ENCODE results near the gene CYGB.
"Not testable (repeated sequence)": the region's sequence is repeated elsewhere in the genome, so short reads cannot be mapped to it uniquely, and the experiment has no call there.

CYGB gene

GRCh38 chr17:76538281-76538931 lies 897 bp upstream of the CYGB start:
- DNase-seq (ENCODE audit: low spot score) = no peak

DNA sequence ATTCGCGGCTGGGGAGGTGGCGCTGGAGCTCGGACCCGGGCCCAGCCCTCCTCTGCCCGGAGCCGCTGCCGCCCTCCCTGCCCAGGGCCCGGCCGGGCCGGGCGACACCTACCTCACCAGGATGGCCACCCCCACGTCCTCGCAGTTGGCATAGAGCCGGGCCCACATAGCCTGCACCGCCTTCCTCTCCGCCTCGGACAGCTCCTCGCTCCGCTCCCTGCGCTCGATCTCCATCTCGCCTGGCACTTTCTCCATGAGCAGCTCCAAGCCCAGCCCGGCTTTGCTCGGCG lies 276 bp downstream of the CYGB start:
- no peak for DNase-seq (ENCODE audit: low spot score)

- no peak for DNase-seq (ENCODE audit: low spot score)
These were observed 810 bp downstream of the CYGB start for GRCh38 chr17:76536511-76537287.

DNA sequence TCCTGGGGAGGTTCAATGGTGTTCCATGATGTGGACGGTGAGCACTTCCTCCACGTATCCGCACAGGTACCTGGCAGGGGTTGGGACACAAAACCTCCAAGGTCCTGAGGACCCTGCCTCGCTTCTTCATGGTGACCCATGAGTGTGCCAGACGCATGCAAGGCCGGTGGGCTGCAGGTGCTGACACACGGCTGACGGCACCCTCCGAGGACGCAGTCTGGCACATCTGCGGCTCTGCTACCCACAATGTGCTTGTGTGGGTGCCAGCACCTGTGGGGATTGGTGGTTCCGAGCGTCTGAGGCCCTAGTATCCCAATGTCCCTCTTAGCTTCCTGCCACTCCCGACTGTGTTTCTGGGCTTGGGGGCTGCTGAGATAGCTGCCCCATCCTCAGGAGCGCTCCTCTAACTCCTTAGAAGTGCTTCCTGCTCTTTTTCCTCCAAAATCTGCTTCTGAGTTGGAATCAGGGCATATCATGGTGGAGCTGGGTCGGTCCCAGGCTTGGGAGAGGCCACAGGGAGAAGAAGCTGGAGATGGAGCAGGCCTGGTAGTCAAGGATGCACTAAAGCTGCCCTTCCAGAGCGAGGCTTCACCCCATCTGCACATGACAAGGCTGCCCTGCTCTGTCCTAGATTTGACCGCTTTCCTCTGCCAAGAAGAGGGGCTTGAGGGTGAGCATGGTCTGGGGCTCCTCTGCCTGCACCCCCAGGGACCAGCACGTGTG lies 1.6 kb downstream of the CYGB start:
- DNase-seq (ENCODE audit: low spot score) = no peak

GRCh38 chr17:76534831-76535732 lies 2.4 kb downstream of the CYGB start:
- no peak for DNase-seq (ENCODE audit: low spot score)

DNA sequence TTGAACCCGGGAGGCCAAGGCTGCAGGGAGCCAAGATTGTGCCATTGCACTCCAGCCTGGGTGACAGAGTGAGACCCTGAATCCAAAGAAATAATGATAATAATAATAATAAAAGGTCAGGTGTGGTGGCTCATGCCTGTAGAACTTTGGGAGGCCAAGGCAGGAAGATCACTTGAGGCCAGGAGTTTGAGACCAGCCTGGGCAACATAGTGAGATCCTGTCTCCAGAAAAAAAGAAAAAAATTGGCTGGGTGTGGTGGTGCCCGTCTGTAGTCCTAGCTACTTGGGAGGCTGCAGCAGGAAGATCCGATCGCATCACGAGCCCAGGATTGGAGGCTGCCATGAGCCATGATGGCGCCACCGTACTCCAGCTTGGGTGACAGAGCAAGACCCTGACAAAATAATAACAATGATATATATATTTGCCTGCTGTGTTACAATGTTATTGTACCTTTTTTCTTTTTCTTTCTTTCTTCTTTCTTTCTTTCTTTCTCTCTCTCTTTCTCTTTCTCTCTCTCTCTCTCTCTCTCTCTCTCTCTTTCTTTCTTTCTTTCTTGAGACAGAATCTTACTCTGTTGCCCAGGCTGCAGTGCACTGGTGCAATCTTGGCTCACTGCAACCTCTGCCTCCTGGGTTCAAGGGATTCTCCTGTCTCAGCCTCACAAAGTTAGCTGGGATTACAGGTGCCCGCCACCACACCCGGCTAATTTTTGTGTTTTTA lies 3.7 kb downstream of the CYGB start:
- not testable (repeated sequence) for DNase-seq (ENCODE audit: low spot score)

DNA sequence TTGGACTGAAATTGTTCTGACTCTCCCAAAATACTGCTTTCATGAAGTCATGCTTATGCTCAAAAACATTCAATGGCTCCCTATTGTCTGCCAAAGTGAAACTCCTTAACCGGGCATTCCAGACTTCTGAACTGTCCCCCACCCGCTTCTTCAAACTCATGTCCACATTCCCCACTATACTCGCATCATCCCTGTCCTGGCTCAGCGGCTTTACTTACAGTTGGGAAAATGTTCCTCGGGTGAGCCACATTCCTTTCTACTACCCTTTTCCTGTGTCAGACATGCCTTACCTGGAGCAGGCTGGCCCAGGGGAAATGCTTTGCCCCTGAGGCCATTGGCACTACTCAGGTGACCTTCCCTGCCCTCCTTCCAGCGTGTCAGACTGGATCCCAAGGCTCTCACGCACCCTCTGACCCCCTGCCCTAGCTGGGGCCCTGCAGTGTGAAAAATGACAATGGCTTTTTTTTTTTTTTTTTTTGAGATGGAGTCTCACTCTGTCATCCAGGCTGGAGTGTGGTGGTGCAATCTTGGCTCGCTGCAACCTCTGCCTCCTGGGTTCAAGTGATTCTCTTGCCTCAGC lies 5.3 kb downstream of the CYGB start:
- no peak for DNase-seq (ENCODE audit: low spot score)

GRCh38 chr17:76531486-76532038 lies 5.9 kb downstream of the CYGB start:
- no peak for DNase-seq (ENCODE audit: low spot score)

GRCh38 chr17:76530811-76531485 lies 6.6 kb downstream of the CYGB start:
- no peak for DNase-seq (ENCODE audit: low spot score)

- no peak for DNase-seq (ENCODE audit: low spot score)
These were observed 7.3 kb downstream of the CYGB start for GRCh38 chr17:76530095-76530723.

GRCh38 chr17:76529224-76530094 lies 8.1 kb downstream of the CYGB start:
- DNase-seq (ENCODE audit: low spot score) = peak; percentile 70

DNA sequence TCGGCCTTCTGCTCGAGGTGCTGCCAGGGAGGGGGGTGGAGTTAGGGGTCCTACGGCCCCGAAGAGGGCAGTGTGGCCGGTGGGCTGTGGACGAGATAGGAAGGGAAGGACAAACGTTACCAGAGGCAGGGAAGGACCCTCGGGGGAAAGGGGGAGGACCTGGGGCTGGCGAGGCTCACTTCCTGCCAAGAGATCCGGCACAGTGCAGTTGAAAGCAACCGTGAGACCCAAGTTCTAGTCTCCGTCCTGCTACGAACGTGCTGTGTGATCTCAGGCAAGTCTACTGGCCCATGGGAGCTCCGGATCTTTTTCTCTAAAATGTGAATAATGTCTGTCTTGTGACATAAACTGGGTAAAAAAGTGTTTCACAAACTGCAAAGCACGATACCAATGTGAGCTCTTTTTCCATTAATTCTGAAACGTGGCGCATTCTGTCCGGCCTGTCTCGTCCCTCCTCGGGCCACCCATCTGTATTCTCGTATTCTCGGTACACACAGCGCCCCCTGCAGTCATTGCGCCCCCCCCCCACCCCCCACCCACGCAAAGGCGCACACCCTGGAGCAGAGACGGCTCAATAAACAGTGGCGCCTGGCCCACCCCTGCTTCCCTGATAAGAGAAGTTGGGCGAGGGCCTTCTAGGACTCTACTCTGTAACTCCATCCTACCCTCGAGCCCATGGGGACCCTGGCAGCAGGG lies 8.8 kb downstream of the CYGB start:
- no peak for DNase-seq (ENCODE audit: low spot score)

DNA sequence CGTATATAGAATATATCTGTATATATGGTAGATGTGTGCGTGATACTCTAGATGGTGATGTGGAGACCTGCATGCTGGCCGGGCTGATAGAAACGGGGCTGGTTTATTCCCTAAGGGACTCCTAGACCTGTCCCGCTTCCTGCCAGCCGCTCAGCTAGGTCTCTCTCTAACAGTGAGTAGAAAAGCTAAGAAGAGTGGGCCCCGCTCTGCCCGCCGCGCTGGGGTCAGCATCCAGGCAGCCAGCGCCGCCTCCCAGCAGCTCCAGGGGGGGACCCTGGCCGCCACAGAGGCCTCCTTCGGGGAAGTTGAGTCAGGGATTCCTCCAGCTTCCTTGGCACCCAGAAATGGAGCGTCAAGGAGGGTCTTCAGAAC lies 9.4 kb downstream of the CYGB start:
- no peak for DNase-seq (ENCODE audit: low spot score)

DNA sequence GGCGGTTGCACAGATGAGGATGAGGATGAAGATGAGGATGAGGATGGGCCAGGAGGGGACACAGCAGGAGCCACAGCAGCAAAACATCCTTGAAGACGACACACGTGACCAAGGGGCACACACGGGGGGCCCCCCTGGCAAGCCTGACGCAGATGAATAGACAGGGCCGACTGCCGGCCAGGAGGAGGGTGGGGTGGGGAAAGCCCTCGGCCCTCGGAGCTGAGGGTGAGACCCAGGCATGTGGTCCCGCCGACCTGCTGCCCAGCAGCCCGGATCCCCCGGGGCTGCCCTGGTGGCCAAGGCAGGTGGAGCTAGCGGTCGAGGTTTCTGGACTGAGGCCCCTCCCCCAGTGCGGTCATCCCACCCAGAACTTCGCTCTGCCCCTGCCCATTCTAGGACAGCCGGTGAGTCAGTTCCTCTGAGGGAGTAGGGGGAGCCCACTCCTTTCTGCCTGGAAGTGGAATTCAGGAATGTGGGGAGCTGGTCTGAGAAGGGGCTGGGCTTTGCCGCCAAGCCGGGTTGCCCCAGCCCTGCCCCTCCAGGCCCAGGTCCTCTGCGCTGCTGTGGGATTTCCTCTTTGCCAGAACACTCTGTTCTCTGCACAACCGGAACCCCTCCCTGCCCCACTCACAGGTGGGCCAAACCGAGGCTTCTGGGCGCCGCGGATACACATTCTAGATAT lies 9.9 kb downstream of the CYGB start:
- DNase-seq (ENCODE audit: low spot score) = no peak

- DNase-seq (ENCODE audit: low spot score) = not testable (repeated sequence)
These were observed 10.5 kb downstream of the CYGB start for GRCh38 chr17:76527016-76527415.

DNA sequence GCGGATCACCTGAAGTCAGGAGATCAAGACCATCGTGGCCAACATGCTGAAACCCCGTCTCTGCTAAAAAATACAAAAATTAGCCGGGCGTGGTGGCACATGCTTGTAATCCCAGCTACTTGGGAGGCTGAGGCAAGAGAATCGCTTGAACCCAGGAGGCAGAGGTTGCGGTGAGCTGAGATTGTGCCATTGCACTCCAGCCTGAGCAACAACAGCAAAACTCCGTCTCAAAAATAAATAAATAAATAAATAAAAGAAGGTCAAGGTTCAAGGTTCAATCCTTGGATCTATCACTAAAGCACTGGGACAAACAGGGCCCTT lies 12.0 kb downstream of the CYGB start:
- not testable (repeated sequence) for DNase-seq (ENCODE audit: low spot score)

GRCh38 chr17:76524598-76525512 lies 12.7 kb downstream of the CYGB start:
- DNase-seq (ENCODE audit: low spot score) = no peak

Data from globus pallidus (tissue), 1 donor.